Measurements from ENCODE around the gene ZYX. TPM values are rescaled to one million over a fixed set of nuclear protein-coding genes. Genes with fewer than 3 reads are reported as not detected.
A peak's percentile ranks its signal among the peaks of the same experiment; 100 is the strongest.

The ZYX gene
- total RNA-seq, 1 experiment from 2014 or later, result 237 TPM

- no peak overlapping the region for H3K56ac ChIP-seq (ENCODE audit: insufficient read length, low read depth, low read length)
- no peaks in the 10 kb centered on the region for H3K23me2 ChIP-seq (ENCODE audit: insufficient read length, low read depth, low read length, poor library complexity, severe bottlenecking)
- no peaks in the 10 kb centered on the region for H4K20me1 ChIP-seq (ENCODE audit: control insufficient read depth, insufficient read depth, insufficient read length)
- H3K23ac ChIP-seq (ENCODE audit: insufficient read length, low read depth, low read length), result no peak overlapping the region
- H2BK15ac ChIP-seq (ENCODE audit: low read depth, low read length), result no peak overlapping the region
- H2BK12ac ChIP-seq (ENCODE audit: insufficient read length, low read depth, low read length), result no peak overlapping the region
- no peaks in the 10 kb centered on the region for H3K79me2 ChIP-seq (ENCODE audit: insufficient read depth, low read length)
- no peak overlapping the region for H2AK5ac ChIP-seq (ENCODE audit: insufficient read length, low read length)
- Mint-ChIP-seq H3K4me1 (peaks cover 44 to 48% of the 10 kb centered on the region in 2 experiments), H3K4me3 (no peak overlapping the region), H3K27ac (peak overlapping the region in 1 of 3 experiments; percentile 20; a peak in 2 of 7 replicates), H3K36me3 (ENCODE audit: insufficient read depth in 1 of 3, low read depth in 3 of 3) (peaks cover 0 to 7% (median 0%) of the 10 kb centered on the region in 3 experiments; a peak in 1 of 7 replicates), H3K27me3 (ENCODE audit: low read depth) (no peaks in the 10 kb centered on the region), H3K9me3 (no peaks in the 10 kb centered on the region)
- H2BK5ac ChIP-seq (ENCODE audit: insufficient read length, low read length), result no peak overlapping the region
- H3K9ac ChIP-seq (ENCODE audit: extremely low read depth, insufficient read length, low read length), result no peak overlapping the region
- DNase-seq, result no peak
- H4K5ac ChIP-seq (ENCODE audit: insufficient read length, low read depth, low read length), result no peak overlapping the region
- H4K8ac ChIP-seq (replicated peaks; ENCODE audit: insufficient read length, low read depth, low read length), result no peak overlapping the region
- H3T11ph ChIP-seq (ENCODE audit: low read length), result no peak overlapping the region
- no peak overlapping the region for H2BK120ac ChIP-seq (ENCODE audit: low read depth, low read length, poor library complexity, severe bottlenecking)
- peaks cover 9% of the 10 kb centered on the region for H3K4me1 ChIP-seq (ENCODE audit: insufficient read depth, low read length)
- H4K91ac ChIP-seq (ENCODE audit: insufficient read length, low read depth, low read length), result no peak overlapping the region
- no peak overlapping the region for H3K27ac ChIP-seq (ENCODE audit: insufficient read length, low read depth, low read length)
- no CpG with 5 or more reads among the region's 5 CpGs for WGBS (ENCODE audit: extremely low coverage, insufficient read length, low lambda C conversion rate)
- no peak overlapping the region for H3K18ac ChIP-seq (ENCODE audit: insufficient read length, low read depth, low read length)
- H2BK20ac ChIP-seq (ENCODE audit: low read depth, low read length, poor library complexity, severe bottlenecking), result no peak overlapping the region
- no peak overlapping the region for H3K14ac ChIP-seq (ENCODE audit: insufficient read depth, low read length)
- H2AFZ ChIP-seq (ENCODE audit: low read length), result no peak overlapping the region
- H3K9me3 ChIP-seq (ENCODE audit: control insufficient read depth, low read depth, low read length), result no peaks in the 10 kb centered on the region
- 0 out of 2 replicates have a peak, but pooled peaks cover 2% of the 10 kb centered on the region for H3K27me3 ChIP-seq (ENCODE audit: insufficient read depth, low read length)
- no peaks in the 10 kb centered on the region for H3K79me1 ChIP-seq (ENCODE audit: insufficient read depth, low read depth, low read length, poor library complexity, severe bottlenecking)
- no peak for TF ChIP-seq CTCF (conservative IDR thresholded peaks at IDR 0.05)
- no peak overlapping the region for H3K4ac ChIP-seq (ENCODE audit: low read depth, low read length)
- H3K4me2 ChIP-seq (ENCODE audit: insufficient read depth, insufficient read length, low read length), result no peak overlapping the region
Observed at GRCh38 chr7:143374561-143374960, 6.6 kb upstream of the ZYX start.
